Measurements from ENCODE around the gene FAM174A.

Gene FAM174A

DNA sequence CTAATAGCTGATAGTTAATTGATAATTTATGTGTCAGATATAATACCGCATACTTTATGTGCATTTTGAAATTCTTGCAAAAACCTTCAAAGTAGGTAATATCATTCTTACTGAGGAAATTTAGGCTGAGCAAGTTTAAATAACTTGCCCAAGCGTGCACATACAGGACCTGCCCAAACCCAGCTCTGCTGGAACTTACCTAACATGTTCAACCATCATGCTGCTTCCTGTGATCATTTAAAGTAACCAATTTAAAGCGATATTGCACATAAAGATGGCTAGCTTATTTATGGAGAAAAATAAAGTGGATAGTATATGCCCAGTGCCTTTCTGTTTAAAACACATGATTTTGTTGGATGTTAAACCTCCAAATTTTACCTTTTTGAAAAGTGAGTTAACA, 4.3 kb downstream of the FAM174A start:
- DNase-seq, result no peak
- TF ChIP-seq, protein P1, sequence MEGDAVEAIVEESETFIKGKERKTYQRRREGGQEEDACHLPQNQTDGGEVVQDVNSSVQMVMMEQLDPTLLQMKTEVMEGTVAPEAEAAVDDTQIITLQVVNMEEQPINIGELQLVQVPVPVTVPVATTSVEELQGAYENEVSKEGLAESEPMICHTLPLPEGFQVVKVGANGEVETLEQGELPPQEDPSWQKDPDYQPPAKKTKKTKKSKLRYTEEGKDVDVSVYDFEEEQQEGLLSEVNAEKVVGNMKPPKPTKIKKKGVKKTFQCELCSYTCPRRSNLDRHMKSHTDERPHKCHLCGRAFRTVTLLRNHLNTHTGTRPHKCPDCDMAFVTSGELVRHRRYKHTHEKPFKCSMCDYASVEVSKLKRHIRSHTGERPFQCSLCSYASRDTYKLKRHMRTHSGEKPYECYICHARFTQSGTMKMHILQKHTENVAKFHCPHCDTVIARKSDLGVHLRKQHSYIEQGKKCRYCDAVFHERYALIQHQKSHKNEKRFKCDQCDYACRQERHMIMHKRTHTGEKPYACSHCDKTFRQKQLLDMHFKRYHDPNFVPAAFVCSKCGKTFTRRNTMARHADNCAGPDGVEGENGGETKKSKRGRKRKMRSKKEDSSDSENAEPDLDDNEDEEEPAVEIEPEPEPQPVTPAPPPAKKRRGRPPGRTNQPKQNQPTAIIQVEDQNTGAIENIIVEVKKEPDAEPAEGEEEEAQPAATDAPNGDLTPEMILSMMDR (IDR thresholded peaks at IDR 0.05; ENCODE audit: low read depth, low read length), result no peak
- no peaks in the 10 kb centered on the region for H3K9me3 ChIP-seq (ENCODE audit: severe bottlenecking)

DNA sequence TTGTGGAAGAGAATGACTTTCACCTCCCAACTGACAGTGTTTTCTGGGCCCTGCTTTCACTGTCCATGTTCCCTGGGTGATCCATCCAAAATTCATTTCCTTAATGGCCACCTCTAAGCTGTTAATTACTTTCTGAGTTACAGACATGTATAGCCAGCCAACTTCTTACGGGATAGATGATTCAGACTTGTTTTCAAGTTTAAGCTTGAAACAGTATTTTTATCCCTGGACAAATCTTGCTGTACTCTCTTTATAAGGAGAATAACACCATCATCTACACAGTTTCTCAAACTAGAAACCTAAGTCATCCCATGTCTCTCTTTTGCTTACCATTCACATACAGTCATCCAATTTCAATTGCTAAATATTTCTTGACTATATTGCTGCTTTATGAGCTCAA, 6.9 kb downstream of the FAM174A start:
- Histone ChIP-seq H3K36me3 (no peaks in the 10 kb centered on the region), H3K27ac (no peak overlapping the region), H3K9me3 (ENCODE audit: severe bottlenecking) (no peaks in the 10 kb centered on the region), H3K4me3 (ENCODE audit: low read depth, low read length) (no peak overlapping the region), H3K27me3 (ENCODE audit: insufficient read depth, low read depth, severe bottlenecking) (no peaks in the 10 kb centered on the region)
- no peak for DNase-seq
- TF ChIP-seq, protein P1 (IDR thresholded peaks at IDR 0.05; ENCODE audit: low read depth, low read length), result no peak

More for the DNA sequence above, 4.3 kb downstream of the FAM174A start:
- no peak overlapping the region for H3K27ac ChIP-seq
- no peak overlapping the region for H3K4me3 ChIP-seq (ENCODE audit: low read depth, low read length)
- H3K36me3 ChIP-seq, result no peaks in the 10 kb centered on the region
- H3K27me3 ChIP-seq (ENCODE audit: insufficient read depth, low read depth, severe bottlenecking), result no peaks in the 10 kb centered on the region

DNA sequence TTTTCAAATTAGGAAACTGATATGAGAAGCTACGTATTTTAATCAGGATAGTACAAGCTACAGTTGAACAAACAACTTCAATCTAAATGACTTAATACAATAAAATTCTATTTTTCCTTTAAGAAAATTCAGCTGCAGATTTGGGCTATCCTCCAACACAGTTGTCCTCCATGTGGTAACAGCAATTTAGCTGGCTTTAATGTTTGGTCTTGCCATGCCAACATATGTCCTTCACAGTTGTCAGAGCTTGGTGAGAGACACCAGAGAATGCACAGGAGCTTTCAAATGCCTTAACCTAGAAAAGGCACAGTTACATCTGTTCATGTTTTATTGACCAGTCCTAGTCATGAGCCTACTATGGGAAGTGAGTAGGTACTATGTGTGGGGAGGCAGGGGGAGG, 10.8 kb downstream of the FAM174A start:
- TF ChIP-seq, protein P1 (IDR thresholded peaks at IDR 0.05; ENCODE audit: low read depth, low read length), result no peak
- no peak for DNase-seq
- no peak overlapping the region for H3K4me3 ChIP-seq (ENCODE audit: low read depth, low read length)

DNA sequence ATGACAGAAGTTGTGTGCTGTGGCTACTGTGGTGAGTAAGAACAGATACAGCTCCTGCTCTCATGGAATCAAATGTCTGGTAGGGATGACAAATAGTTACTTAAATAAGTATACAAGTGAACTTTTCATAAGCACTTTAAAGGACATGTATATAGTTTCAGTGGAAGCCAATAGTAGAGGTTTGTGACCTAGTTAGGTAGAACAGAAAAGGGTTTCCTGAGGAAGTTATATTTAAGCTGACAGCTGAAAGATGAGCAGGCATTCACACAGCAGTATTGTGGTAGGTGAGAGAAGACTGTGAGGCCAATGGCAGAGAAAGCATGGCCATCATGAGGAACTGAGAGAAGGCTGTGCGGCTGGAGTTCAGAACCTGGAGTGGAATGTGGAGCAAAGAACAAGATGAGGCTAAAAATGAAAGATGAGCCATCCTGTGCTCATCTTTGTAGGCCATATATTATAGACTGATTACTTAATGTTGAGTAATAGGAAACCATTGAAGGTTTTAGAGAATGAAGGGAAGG, 15.4 kb downstream of the FAM174A start:
- no peak overlapping the region for H3K27ac ChIP-seq
- peaks cover under 1% of the 10 kb centered on the region for H3K9me3 ChIP-seq (ENCODE audit: severe bottlenecking)
- TF ChIP-seq, protein P1 (IDR thresholded peaks at IDR 0.05; ENCODE audit: low read depth, low read length), result no peak
- no peaks in the 10 kb centered on the region for H3K27me3 ChIP-seq (ENCODE audit: insufficient read depth, low read depth, severe bottlenecking)
- DNase-seq, result no peak
- no peaks in the 10 kb centered on the region for H3K36me3 ChIP-seq
- H3K4me3 ChIP-seq (ENCODE audit: low read depth, low read length), result no peak overlapping the region

More for the DNA sequence above, 10.8 kb downstream of the FAM174A start:
- Histone ChIP-seq H3K36me3 (no peaks in the 10 kb centered on the region), H3K27ac (no peak overlapping the region), H3K27me3 (ENCODE audit: insufficient read depth, low read depth, severe bottlenecking) (no peaks in the 10 kb centered on the region), H3K9me3 (ENCODE audit: severe bottlenecking) (no peaks in the 10 kb centered on the region)

DNA sequence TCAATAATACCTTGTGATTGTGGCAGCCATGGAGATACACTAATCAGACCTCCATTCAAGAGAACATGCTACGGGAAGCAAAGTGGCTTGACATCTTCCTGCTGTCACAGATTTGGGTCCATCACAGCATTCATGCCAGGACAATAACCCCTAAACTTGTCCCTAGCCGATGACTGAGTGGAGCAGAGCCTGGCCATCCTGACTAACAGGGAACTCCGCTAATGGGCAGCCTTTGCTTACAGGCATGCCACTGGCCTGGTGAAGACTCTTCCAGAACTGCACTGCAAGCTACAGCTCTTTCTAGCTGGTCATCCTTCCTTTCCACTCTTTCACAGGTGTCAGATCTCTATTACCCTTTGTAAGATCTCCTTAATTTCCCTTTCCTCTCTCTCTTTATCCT, 16.0 kb downstream of the FAM174A start:
- no peak overlapping the region for H3K4me3 ChIP-seq (ENCODE audit: low read depth, low read length)
- TF ChIP-seq, protein P1 (IDR thresholded peaks at IDR 0.05; ENCODE audit: low read depth, low read length), result no peak
- no peak overlapping the region for H3K27ac ChIP-seq
- no peak for DNase-seq
- H3K36me3 ChIP-seq, result no peaks in the 10 kb centered on the region
- no peaks in the 10 kb centered on the region for H3K27me3 ChIP-seq (ENCODE audit: insufficient read depth, low read depth, severe bottlenecking)
- peaks cover 2% of the 10 kb centered on the region for H3K9me3 ChIP-seq (ENCODE audit: severe bottlenecking)

DNA sequence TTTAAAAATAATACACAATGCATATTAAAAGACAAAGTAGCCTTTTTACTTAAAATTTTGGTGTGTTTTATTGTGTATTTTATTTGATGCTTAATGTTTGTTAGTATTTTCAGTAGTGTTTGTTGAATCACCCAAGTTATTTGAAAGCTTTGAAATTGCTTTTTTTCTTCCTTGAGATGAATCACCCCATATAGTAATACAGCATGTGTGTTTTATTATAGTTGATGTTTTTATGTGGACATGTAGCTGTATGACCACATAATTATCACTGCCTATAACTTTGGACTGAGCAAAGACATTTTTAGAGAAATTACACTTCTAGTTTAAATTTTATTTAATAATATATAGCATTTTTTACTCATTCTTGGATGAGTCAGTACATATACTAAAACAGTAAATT, 18.0 kb downstream of the FAM174A start:
- no peaks in the 10 kb centered on the region for H3K27me3 ChIP-seq (ENCODE audit: insufficient read depth, low read depth, severe bottlenecking)
- TF ChIP-seq, protein P1 (IDR thresholded peaks at IDR 0.05; ENCODE audit: low read depth, low read length), result no peak
- no peak for DNase-seq
- no peaks in the 10 kb centered on the region for H3K36me3 ChIP-seq
- H3K4me3 ChIP-seq (ENCODE audit: low read depth, low read length), result no peak overlapping the region
- no peak overlapping the region for H3K27ac ChIP-seq
- peaks cover 2% of the 10 kb centered on the region for H3K9me3 ChIP-seq (ENCODE audit: severe bottlenecking)

Measured in WERI-Rb-1 (cell line).